ENCODE results near the gene SLC44A3. TPM values are rescaled to one million over a fixed set of nuclear protein-coding genes. Genes with fewer than 3 reads are reported as not detected.

The SLC44A3 gene
- polyA plus RNA-seq, 2 of the 4 experiments (the other 2 are of a cell fraction) = 1.9 to 5.4 TPM

GRCh38 chr1:94773931-94774422 is 46.2 kb upstream of the SLC44A3 start:
- 56% methylated on average over 7 of the region's 8 CpGs for WGBS (ENCODE audit: missing lambda C conversion rate)
- FAIRE-seq (no peak), DNase-seq (ENCODE audit: low read depth in 1 of 2, low spot score in 1 of 2) (peak; percentile 7 to 46), ATAC-seq (peak; percentile 43 to 55)
- ChIA-PET POLR2A (no interaction called here), CTCF (interaction anchor here (0.8 kb wide), 1 partner anchor 31 kb away, joined by 3 read pairs; no protein-coding TSS in a partner anchor)
- TF ChIP-seq FOSL2 (IDR thresholded peaks at IDR 0.05) (no peak), FOSL2 (CRISPR knock-in tag; IDR thresholded peaks at IDR 0.05) (0 out of 2 replicates have a peak, but pooled peaks have one; percentile 5), RNF2 (IDR thresholded peaks at IDR 0.05; ENCODE audit: borderline replicate concordance, low read depth) (no peak)
- H3K4me2 ChIP-seq = peak overlapping the region; percentile 45; the same call in 2 of the 3 replicates
- H3K4me1 ChIP-seq = peaks cover 14% of the 10 kb centered on the region
- peak overlapping the region; percentile 41 to 58; a peak in 4 of 6 replicates for H3K27ac ChIP-seq
- H3K9me3 ChIP-seq = no peaks in the 10 kb centered on the region
- no peak overlapping the region for H3K4me3 ChIP-seq

- no peak for ATAC-seq
- no peak for FAIRE-seq
- H3K4me1 ChIP-seq = peaks cover 14% of the 10 kb centered on the region
- POLR2A ChIA-PET = no interaction called here
- H3K9me3 ChIP-seq = no peaks in the 10 kb centered on the region
- CTCF ChIA-PET = no interaction called here
- 100% methylated on average over 1 of the region's 1 CpG for WGBS (ENCODE audit: missing lambda C conversion rate)
- H3K4me3 ChIP-seq = no peak overlapping the region
- no peak overlapping the region for H3K4me2 ChIP-seq
- no peak for TF ChIP-seq KDM5A (IDR thresholded peaks at IDR 0.05)
- no peak for TF ChIP-seq RCOR1 (IDR thresholded peaks at IDR 0.05; ENCODE audit: low read depth, low read length)
- no peak for TF ChIP-seq SMC3 (IDR thresholded peaks at IDR 0.05)
- no peak for TF ChIP-seq NR3C1 (IDR thresholded peaks at IDR 0.05)
- TF ChIP-seq TP53 (CRISPR knock-in tag; IDR thresholded peaks at IDR 0.05) = no peak
- TF ChIP-seq BHLHE40 (IDR thresholded peaks at IDR 0.05; ENCODE audit: low read depth, low read length) = no peak
- TF ChIP-seq HES2 (IDR thresholded peaks at IDR 0.05) = no peak
- no peak for TF ChIP-seq TFCP2L1 (CRISPR knock-in tag; IDR thresholded peaks at IDR 0.05)
- TF ChIP-seq REST (IDR thresholded peaks at IDR 0.05) = no peak
- H3K27ac ChIP-seq = no peak overlapping the region
- DNase-seq (ENCODE audit: low read depth in 1 of 2, low spot score in 1 of 2) = no peak
Measured at GRCh38 chr1:94776474-94776873, 43.7 kb upstream of the SLC44A3 start.

GRCh38 chr1:94777281-94777680 is 42.9 kb upstream of the SLC44A3 start:
- H3K4me1 ChIP-seq = peaks cover 14% of the 10 kb centered on the region
- no peak for ATAC-seq
- POLR2A ChIA-PET = no interaction called here
- H3K4me2 ChIP-seq = no peak overlapping the region
- H3K27ac ChIP-seq = no peak overlapping the region
- no peak for DNase-seq (ENCODE audit: low read depth in 1 of 2, low spot score in 1 of 2)
- no peak for TF ChIP-seq ZNF302 (CRISPR knock-in tag; IDR thresholded peaks at IDR 0.05)
- TF ChIP-seq CEBPB (IDR thresholded peaks at IDR 0.05) = no peak
- no peak for TF ChIP-seq REST (IDR thresholded peaks at IDR 0.05)
- no peak for TF ChIP-seq FOSL2 (IDR thresholded peaks at IDR 0.05)
- TF ChIP-seq FOSL2 (CRISPR knock-in tag; IDR thresholded peaks at IDR 0.05) = no peak
- TF ChIP-seq KDM1A (IDR thresholded peaks at IDR 0.05; ENCODE audit: low read depth) = no peak
- no peak for TF ChIP-seq E2F6 (IDR thresholded peaks at IDR 0.05; ENCODE audit: borderline replicate concordance, low read depth)
- no peak for TF ChIP-seq JUN (IDR thresholded peaks at IDR 0.05)
- no peak for TF ChIP-seq ZC3H11A (IDR thresholded peaks at IDR 0.05)
- no peak for TF ChIP-seq FOSB (CRISPR knock-in tag; IDR thresholded peaks at IDR 0.05)
- no peak for TF ChIP-seq POLR2A (IDR thresholded peaks at IDR 0.05; ENCODE audit: low read length)
- H3K9me3 ChIP-seq = no peaks in the 10 kb centered on the region
- no peak for FAIRE-seq
- CTCF ChIA-PET = no interaction called here
- H3K4me3 ChIP-seq = no peak overlapping the region
